ENCODE results near the gene HNRNPK.

HNRNPK gene

GRCh38 chr9:83992407-83992806, 12.4 kb upstream of the HNRNPK start:
- Histone ChIP-seq H3K4me1 (ENCODE audit: insufficient read depth, low read length) (no peaks in the 10 kb centered on the region), H3K9me3 (ENCODE audit: insufficient read depth, low read depth, low read length) (no peaks in the 10 kb centered on the region), H3K36me3 (ENCODE audit: insufficient read depth, low read length) (peaks cover 18% of the 10 kb centered on the region), H3K27ac (ENCODE audit: low read depth, low read length) (no peak overlapping the region), H3K4me3 (ENCODE audit: low read length) (no peak overlapping the region), H3K9ac (ENCODE audit: low read depth, low read length) (no peak overlapping the region), H3K27me3 (ENCODE audit: insufficient read depth, low read length) (no peaks in the 10 kb centered on the region)
- 100% methylated on average over 1 of the region's 1 CpG for WGBS

- H3K36me3 ChIP-seq (ENCODE audit: insufficient read depth, low read length), result peaks cover 18% of the 10 kb centered on the region
- H3K9me3 ChIP-seq (ENCODE audit: insufficient read depth, low read depth, low read length), result no peaks in the 10 kb centered on the region
- H3K9ac ChIP-seq (ENCODE audit: low read depth, low read length), result no peak overlapping the region
- H3K27ac ChIP-seq (ENCODE audit: low read depth, low read length), result no peak overlapping the region
- H3K4me3 ChIP-seq (ENCODE audit: low read length), result no peak overlapping the region
- 0 out of 2 replicates have a peak, but pooled peaks cover 6% of the 10 kb centered on the region for H3K4me1 ChIP-seq (ENCODE audit: insufficient read depth, low read length)
- H3K27me3 ChIP-seq (ENCODE audit: insufficient read depth, low read length), result no peaks in the 10 kb centered on the region
- 95% methylated on average over 1 of the region's 1 CpG for WGBS
Measured at GRCh38 chr9:83991355-83991754, 11.3 kb upstream of the HNRNPK start.

- no peaks in the 10 kb centered on the region for H3K9me3 ChIP-seq (ENCODE audit: insufficient read depth, low read depth, low read length)
- 96% methylated on average over 2 of the region's 2 CpGs for WGBS
- no peak overlapping the region for H3K9ac ChIP-seq (ENCODE audit: low read depth, low read length)
- H3K27ac ChIP-seq (ENCODE audit: low read depth, low read length), result no peak overlapping the region
- H3K27me3 ChIP-seq (ENCODE audit: insufficient read depth, low read length), result no peaks in the 10 kb centered on the region
- peaks cover 18% of the 10 kb centered on the region for H3K36me3 ChIP-seq (ENCODE audit: insufficient read depth, low read length)
- H3K4me1 ChIP-seq (ENCODE audit: insufficient read depth, low read length), result peaks cover 10% of the 10 kb centered on the region; the same call in 1 of the 2 replicates
- no peak overlapping the region for H3K4me3 ChIP-seq (ENCODE audit: low read length)
Measured at GRCh38 chr9:83988411-83988810, 8.4 kb upstream of the HNRNPK start.

GRCh38 chr9:83987402-83987791, 7.4 kb upstream of the HNRNPK start:
- H3K27me3 ChIP-seq (ENCODE audit: insufficient read depth, low read length), result no peaks in the 10 kb centered on the region
- H3K4me3 ChIP-seq (ENCODE audit: low read length), result no peak overlapping the region
- WGBS, result 100% methylated on average over 1 of the region's 1 CpG
- H3K9ac ChIP-seq (ENCODE audit: low read depth, low read length), result no peak overlapping the region
- peaks cover 17% of the 10 kb centered on the region for H3K4me1 ChIP-seq (ENCODE audit: insufficient read depth, low read length)
- no peaks in the 10 kb centered on the region for H3K9me3 ChIP-seq (ENCODE audit: insufficient read depth, low read depth, low read length)
- H3K36me3 ChIP-seq (ENCODE audit: insufficient read depth, low read length), result peaks cover 18% of the 10 kb centered on the region
- H3K27ac ChIP-seq (ENCODE audit: low read depth, low read length), result no peak overlapping the region

- Histone ChIP-seq H3K9me3 (ENCODE audit: insufficient read depth, low read depth, low read length) (no peaks in the 10 kb centered on the region), H3K9ac (ENCODE audit: low read depth, low read length) (no peak overlapping the region)
- WGBS, result 97% methylated on average over 11 of the region's 11 CpGs
Measured at GRCh38 chr9:83986765-83987401, 6.9 kb upstream of the HNRNPK start.

GRCh38 chr9:83986195-83986594, 6.2 kb upstream of the HNRNPK start:
- Histone ChIP-seq H3K4me3 (ENCODE audit: low read length) (no peak overlapping the region), H3K27ac (ENCODE audit: low read depth, low read length) (no peak overlapping the region), H3K27me3 (ENCODE audit: insufficient read depth, low read length) (no peaks in the 10 kb centered on the region), H3K9ac (ENCODE audit: low read depth, low read length) (no peak overlapping the region), H3K4me1 (ENCODE audit: insufficient read depth, low read length) (peaks cover 21% of the 10 kb centered on the region), H3K36me3 (ENCODE audit: insufficient read depth, low read length) (peaks cover 18% of the 10 kb centered on the region), H3K9me3 (ENCODE audit: insufficient read depth, low read depth, low read length) (no peaks in the 10 kb centered on the region)
- WGBS, result 92% methylated on average over 3 of the region's 3 CpGs

More at GRCh38 chr9:83986765-83987401, 6.9 kb upstream of the HNRNPK start:
- Histone ChIP-seq H3K27me3 (ENCODE audit: insufficient read depth, low read length) (no peaks in the 10 kb centered on the region), H3K36me3 (ENCODE audit: insufficient read depth, low read length) (peaks cover 18% of the 10 kb centered on the region), H3K4me3 (ENCODE audit: low read length) (no peak overlapping the region), H3K27ac (ENCODE audit: low read depth, low read length) (no peak overlapping the region), H3K4me1 (ENCODE audit: insufficient read depth, low read length) (peaks cover 19% of the 10 kb centered on the region)

- Histone ChIP-seq H3K36me3 (ENCODE audit: insufficient read depth, low read length) (peaks cover 29% of the 10 kb centered on the region), H3K9me3 (ENCODE audit: insufficient read depth, low read depth, low read length) (no peaks in the 10 kb centered on the region), H3K4me1 (ENCODE audit: insufficient read depth, low read length) (peaks cover 28% of the 10 kb centered on the region), H3K27me3 (ENCODE audit: insufficient read depth, low read length) (no peaks in the 10 kb centered on the region), H3K9ac (ENCODE audit: low read depth, low read length) (peak overlapping the region; percentile 100), H3K4me3 (ENCODE audit: low read length) (peak overlapping the region; percentile 97), H3K27ac (ENCODE audit: low read depth, low read length) (peak overlapping the region; percentile 99)
- WGBS, result 2% methylated on average over 29 of the region's 29 CpGs
Measured at GRCh38 chr9:83981126-83981871, 1.3 kb upstream of the HNRNPK start.

- WGBS, result under 1% methylated on average over 68 of the region's 69 CpGs
- H3K36me3 ChIP-seq (ENCODE audit: insufficient read depth, low read length), result peaks cover 36% of the 10 kb centered on the region
- peaks cover 25% of the 10 kb centered on the region for H3K4me1 ChIP-seq (ENCODE audit: insufficient read depth, low read length)
- peak within 1 kb of the TSS; percentile 99 for H3K27ac ChIP-seq (ENCODE audit: low read depth, low read length)
- no peaks in the 10 kb centered on the region for H3K27me3 ChIP-seq (ENCODE audit: insufficient read depth, low read length)
- H3K9ac ChIP-seq (ENCODE audit: low read depth, low read length), result peak within 1 kb of the TSS; percentile 100
- H3K4me3 ChIP-seq (ENCODE audit: low read length), result peak within 1 kb of the TSS; percentile 97
- H3K9me3 ChIP-seq (ENCODE audit: insufficient read depth, low read depth, low read length), result no peaks in the 10 kb centered on the region
Measured at GRCh38 chr9:83980395-83981125, 545 bp upstream of the HNRNPK start, which contains the start of gene RMI1. TSS of gene RMI1 (plus strand) at chr9:83980805. CDS start at chr9:84000987, 20,182 bp downstream.

- peaks cover 50% of the 10 kb centered on the region for H3K36me3 ChIP-seq (ENCODE audit: insufficient read depth, low read length)
Measured at GRCh38 chr9:83978992-83979811, 813 bp downstream of the HNRNPK start.

GRCh38 chr9:83977196-83977595, 2.8 kb downstream of the HNRNPK start:
- WGBS, result 71% methylated on average over 1 of the region's 1 CpG
- H3K4me3 ChIP-seq (ENCODE audit: low read length), result peak overlapping the region; percentile 97
- no peaks in the 10 kb centered on the region for H3K9me3 ChIP-seq (ENCODE audit: insufficient read depth, low read depth, low read length)

More at GRCh38 chr9:83978992-83979811, 813 bp downstream of the HNRNPK start:
- H3K9me3 ChIP-seq (ENCODE audit: insufficient read depth, low read depth, low read length), result no peaks in the 10 kb centered on the region
- peak overlapping the region; percentile 100 for H3K9ac ChIP-seq (ENCODE audit: low read depth, low read length)
- under 1% methylated on average over 49 of the region's 55 CpGs for WGBS
- peak overlapping the region; percentile 97 for H3K4me3 ChIP-seq (ENCODE audit: low read length)
- H3K4me1 ChIP-seq (ENCODE audit: insufficient read depth, low read length), result peaks cover 25% of the 10 kb centered on the region
- H3K27me3 ChIP-seq (ENCODE audit: insufficient read depth, low read length), result no peaks in the 10 kb centered on the region
- peak overlapping the region; percentile 99 for H3K27ac ChIP-seq (ENCODE audit: low read depth, low read length)

More at GRCh38 chr9:83977196-83977595, 2.8 kb downstream of the HNRNPK start:
- H3K36me3 ChIP-seq (ENCODE audit: insufficient read depth, low read length), result peaks cover 70% of the 10 kb centered on the region
- peaks cover 18% of the 10 kb centered on the region for H3K4me1 ChIP-seq (ENCODE audit: insufficient read depth, low read length)
- no peaks in the 10 kb centered on the region for H3K27me3 ChIP-seq (ENCODE audit: insufficient read depth, low read length)
- H3K9ac ChIP-seq (ENCODE audit: low read depth, low read length), result 0 out of 2 replicates have a peak overlapping the region, but pooled peaks have one; percentile 100
- H3K27ac ChIP-seq (ENCODE audit: low read depth, low read length), result no peak overlapping the region; the same call in 1 of the 2 replicates
